ENCODE results near the gene SPATA24.

DNA sequence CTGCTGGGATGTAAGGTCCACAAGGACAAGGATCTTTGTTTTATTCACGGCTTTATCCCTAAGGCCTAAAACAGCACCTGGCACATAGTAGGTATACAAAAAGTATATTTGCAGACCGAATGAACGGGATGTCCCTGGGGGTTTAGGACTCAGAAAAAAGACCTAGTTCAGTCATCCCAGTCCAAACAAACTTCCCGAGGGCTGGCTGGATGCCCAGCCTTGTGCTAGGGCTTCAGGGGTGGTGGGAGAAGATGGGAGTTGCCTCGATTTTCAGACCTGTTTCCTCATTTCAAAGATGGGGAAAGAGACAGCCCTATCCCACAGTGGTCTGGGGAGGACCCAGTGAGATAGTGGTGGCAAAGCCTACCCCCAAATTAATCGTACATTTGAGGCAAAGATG lies 6.0 kb downstream of the SPATA24 start:
- TF ChIP-seq, protein P1, sequence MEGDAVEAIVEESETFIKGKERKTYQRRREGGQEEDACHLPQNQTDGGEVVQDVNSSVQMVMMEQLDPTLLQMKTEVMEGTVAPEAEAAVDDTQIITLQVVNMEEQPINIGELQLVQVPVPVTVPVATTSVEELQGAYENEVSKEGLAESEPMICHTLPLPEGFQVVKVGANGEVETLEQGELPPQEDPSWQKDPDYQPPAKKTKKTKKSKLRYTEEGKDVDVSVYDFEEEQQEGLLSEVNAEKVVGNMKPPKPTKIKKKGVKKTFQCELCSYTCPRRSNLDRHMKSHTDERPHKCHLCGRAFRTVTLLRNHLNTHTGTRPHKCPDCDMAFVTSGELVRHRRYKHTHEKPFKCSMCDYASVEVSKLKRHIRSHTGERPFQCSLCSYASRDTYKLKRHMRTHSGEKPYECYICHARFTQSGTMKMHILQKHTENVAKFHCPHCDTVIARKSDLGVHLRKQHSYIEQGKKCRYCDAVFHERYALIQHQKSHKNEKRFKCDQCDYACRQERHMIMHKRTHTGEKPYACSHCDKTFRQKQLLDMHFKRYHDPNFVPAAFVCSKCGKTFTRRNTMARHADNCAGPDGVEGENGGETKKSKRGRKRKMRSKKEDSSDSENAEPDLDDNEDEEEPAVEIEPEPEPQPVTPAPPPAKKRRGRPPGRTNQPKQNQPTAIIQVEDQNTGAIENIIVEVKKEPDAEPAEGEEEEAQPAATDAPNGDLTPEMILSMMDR (conservative IDR thresholded peaks at IDR 0.05; ENCODE audit: low read depth, low read length), result no peak
- TF ChIP-seq EZH2phosphoT487 (IDR thresholded peaks at IDR 0.05; ENCODE audit: borderline replicate concordance, low read length) (no peak), EZH2 (IDR thresholded peaks at IDR 0.05; ENCODE audit: low read length, unreplicated experiment) (no peak)
